ENCODE data around the gene COL16A1.

COL16A1 gene

DNA sequence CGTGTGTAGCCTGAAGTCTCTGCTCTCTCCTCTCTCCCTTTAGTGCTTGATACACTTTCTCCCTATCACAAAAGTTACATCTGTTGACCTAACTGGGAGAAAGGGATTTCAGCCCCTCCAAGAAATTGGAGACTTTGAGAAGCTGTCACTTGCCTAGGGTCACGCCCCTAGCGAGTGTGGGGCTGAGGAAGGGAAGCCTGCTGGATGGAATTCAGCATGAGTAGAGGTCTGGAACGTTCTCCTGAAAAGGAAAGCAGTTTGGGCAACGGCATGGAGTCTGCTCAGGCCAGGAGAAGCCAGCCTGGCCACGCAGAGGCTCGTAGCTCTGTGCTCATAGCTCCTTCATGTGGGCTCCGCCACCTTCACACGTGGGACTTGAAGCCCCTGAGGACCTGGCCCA, 22.4 kb downstream of the COL16A1 start:
- no peak for DNase-seq

DNA sequence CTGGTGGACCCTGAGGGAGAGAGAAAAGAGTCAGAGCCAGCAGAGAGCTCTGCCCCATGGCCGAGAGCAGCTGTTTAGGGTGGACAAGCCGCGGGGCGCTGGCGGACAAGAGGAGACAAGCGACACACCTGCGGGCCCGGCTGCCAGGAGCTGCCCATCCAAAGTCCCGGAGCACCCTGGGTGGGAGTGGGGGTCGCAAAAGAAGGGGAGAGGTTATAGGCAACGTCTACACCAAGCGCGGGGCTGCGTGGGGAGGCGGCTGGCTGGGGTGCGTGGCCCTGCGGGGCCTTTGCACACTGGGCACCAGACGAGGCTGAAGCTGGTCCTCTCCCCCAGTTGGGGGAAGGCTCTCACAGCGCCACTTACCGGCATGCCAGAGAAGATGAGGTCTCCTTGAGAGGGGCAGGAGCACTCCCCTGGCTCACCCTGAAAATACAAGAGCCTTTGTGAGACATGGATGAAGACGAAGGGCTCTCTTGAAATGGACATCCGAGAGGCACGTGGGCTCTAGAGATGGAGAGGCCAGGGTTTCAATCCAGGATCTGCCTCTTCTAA, 24.1 kb downstream of the COL16A1 start:
- DNase-seq: no peak

DNA sequence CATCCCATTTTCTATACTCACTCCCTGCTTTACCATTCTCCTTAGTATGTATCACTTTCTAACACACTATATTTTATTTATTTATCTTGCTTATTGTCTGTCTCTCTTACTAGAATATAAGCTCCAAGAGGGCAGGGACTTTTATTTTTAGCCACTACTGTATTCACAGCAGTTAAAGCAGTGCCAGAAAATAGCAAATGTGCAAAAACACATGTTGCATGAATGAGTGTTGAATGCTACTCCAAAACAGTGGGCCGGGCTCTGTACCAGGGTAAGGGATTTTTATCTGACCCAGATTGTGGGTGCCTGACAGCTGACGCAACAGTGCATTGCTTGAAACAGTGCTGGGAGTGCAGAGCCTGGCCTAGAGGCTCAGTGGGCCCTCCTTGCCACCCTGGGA, 24.7 kb downstream of the COL16A1 start:
- no peak for DNase-seq

DNA sequence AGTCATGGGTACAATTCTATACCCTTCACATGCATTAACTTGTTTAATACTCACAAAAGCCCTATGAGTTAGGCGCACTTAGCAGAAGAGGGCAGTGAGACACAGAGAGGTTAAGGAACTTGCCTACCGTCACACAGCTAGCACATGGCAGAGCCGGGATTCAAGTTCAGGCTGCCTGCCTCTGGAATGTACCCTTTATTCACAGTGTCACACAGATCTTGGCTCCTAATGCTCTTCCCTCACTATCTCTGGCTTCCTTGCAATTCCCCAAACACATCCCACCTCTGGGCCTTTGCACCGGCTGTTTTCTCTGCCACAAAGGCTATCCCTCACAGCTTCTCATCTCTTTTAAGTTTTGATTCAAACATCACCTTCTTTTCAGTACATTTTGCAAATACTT, 25.1 kb downstream of the COL16A1 start:
- DNase-seq: no peak

DNA sequence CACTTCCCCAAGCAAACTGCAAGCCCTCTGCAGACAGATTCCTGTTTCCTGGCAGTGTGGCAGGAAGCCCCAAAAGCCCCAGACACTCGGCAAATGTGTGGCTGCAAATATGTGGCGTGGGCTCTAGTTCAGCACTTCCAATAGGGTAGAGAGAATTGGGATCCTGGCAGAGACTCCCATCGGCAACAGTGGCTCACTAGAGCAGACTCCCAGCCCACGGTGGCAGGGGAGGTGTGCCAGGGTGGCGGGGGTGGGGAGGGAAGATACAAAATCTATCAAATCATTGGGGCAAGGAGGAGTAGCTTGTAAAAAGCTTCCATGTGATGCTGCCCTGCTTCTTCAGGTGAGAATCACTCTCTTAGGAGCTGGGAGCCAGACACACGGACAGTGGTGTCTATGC, 25.9 kb downstream of the COL16A1 start:
- no peak for DNase-seq

DNA sequence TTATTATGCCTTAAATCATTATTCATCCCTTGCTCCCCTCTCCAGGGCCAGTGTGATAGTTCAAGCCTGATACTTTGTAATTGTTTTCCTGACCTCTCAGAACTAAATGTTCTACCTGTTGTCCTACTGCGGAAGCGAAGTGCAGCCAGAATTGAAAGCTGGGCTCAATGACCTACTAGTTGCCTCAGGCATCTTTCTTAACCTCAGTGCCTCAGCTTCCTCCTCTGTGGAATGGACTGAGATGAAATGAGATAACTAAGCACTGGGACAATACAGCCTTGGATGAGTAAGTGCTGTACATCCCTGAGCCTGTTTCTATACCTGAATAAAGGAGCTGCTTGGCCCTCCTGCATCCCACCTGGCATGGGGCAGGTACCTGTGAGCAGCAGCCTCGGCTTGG, 26.4 kb downstream of the COL16A1 start:
- no peak for DNase-seq

DNA sequence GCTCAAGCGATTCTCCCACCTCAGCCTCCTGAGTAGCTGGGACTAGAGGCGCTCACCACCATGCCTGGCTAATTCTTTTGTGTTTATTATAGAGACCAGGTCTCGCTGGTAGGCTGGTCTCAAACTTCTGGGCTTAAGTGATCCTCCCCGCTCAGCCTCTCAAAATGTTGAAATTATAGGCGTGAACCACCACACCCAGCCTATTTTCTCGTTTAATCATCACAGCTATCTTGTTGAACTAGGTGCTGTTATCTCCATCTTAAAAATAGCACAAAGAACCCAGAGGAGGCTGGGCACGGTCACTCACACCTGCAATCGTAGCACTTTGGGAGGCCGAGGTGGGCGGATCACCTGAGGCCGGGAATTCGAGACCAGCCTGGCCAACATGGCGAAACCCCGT, 28.1 kb downstream of the COL16A1 start:
- DNase-seq: no peak

DNA sequence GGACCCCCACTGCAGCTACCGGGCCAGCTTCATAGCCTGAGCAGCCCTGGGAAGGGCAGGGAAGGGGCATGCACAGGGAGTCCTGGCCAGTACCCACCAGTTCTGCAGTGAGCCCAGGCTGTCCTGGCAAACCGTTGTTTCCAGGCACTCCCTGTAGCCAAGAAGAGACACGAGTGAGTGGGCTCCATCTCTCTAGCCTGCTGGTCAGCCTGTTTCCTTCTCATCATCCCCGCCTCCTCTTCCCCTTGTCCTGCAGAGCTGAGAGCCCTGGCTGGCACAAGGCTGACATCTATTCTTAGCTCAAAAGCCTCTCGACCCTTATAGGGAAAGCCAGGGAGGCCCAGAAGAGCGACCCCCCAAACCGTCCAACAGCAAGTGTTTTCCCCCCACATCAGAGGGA, 28.7 kb downstream of the COL16A1 start:
- no peak for DNase-seq

DNA sequence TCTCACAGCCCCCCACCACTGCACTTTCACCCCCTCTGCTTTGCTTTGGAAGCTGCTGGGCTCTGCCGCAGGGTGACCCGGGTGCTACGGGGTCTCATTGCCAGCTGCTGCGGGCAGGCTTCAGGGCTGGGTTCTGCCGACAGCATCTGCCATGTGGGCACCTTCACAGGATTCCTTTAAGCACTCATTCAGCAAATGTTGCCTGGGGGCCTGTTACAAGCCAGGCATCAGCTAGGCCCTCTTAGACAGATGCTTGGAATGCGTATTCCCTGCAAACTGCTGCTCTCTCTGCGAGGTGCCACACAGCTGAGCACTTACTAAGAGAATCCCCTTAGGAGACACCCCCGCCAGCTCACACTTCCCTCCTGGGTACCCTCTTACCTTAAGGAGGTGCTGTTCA, 29.2 kb downstream of the COL16A1 start:
- DNase-seq: no peak

DNA sequence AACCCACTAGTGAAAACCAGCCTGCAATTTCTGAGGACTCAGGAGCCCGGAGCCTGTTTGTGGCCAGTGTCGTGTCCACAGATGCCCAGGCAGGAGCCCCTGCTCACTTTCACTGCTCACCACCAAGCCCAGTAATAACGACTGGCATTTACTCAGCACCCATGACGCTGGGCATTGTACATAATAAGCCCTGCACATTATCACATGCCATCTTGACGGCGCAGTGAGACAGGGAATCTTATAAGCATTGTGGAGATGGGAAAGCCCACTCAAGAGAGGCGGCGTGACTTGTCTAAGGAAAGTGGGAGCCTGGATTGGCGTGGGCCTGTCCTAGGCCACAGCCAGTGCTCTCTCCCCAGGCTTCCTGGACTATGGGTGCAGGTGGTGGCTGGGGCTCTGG, 30.4 kb downstream of the COL16A1 start:
- no peak for DNase-seq

DNA sequence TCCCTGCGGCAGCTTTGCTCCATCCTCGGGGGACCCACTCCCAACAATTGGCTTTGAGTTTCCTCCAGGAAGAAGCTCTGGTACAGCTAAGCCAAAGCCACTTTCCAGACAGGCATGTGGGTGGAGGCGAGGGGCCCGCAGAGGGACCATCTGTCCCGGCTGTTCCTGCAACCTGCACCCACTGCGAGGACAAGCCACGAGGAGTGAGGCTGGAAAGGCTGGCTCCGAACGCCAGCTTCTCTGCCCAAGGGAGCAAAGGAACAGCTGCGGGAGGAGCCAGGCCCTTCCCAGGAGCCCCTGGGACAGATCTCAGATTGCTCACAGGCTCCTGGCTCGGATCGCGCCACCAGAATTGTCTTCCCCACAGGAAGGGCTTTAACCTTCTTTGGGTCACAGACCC, 30.8 kb downstream of the COL16A1 start:
- DNase-seq: no peak

DNA sequence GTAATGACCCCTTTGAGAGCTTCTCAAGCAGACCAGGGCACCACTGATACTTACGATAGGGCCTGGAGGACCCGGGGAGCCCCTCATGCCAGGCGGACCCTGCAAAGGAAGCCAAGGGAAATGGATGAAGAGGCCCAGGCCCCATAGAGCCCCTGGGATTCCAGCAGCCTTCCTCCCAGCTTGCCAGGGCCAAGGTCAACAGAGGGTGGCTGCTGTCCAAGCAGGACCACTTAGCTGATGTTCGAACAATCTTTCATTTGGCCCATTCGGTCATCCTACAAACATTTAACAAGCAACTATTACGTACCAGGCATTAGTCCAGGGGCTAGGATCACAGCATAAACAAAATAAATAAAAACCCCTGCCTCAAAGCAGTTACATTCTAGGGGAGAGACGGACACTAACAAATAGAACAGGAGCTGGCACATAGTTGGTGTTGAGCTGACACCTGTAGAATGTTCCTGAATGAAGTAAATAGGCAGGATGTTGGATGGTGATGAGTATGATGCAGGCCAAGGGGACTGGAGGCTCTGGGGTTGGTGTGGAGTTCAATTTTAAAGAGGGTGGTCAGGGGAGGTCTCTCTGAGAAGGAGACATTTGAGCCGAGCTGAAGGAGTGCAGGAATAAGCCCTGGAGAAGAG, 32.1 kb downstream of the COL16A1 start:
- no peak for DNase-seq

DNA sequence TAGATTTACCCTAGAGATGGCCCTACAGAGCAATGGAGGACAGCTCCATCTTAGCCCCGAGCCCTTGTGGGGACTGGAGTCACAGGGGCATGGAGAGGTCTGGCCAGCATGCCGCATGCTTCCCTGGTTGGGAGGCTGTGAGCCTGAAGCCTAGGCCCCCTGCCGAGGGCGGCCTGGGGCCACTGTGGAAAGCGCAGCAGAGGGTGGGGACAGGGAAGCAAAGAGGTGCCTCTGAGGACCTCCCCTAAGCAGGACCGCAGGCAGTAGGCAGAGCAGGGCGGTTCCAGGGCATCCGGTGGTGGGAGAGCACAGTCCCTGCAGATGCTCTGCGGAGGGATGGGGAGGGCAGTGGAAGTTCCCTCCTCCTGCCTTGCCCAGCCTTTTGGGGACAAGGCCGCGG, 32.7 kb downstream of the COL16A1 start:
- DNase-seq: no peak

DNA sequence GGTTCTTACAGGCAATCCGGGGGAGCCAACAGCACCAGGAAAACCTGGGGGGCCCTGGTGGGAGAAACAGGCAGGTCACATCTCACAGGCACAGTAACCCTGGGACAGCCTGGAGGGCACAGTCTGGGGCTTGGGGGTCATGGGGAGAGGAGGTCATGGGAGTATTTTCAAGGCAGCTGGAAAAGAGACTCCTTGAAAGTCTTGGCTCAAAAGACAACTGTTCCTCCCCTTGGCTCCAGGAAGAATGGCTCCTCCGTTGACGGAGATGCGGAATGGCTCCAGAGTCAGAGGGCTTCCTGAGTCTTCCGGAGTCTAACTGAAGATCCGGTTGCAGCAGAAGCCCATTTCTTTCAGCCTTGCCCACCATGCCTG, 33.2 kb downstream of the COL16A1 start:
- DNase-seq: no peak

DNA sequence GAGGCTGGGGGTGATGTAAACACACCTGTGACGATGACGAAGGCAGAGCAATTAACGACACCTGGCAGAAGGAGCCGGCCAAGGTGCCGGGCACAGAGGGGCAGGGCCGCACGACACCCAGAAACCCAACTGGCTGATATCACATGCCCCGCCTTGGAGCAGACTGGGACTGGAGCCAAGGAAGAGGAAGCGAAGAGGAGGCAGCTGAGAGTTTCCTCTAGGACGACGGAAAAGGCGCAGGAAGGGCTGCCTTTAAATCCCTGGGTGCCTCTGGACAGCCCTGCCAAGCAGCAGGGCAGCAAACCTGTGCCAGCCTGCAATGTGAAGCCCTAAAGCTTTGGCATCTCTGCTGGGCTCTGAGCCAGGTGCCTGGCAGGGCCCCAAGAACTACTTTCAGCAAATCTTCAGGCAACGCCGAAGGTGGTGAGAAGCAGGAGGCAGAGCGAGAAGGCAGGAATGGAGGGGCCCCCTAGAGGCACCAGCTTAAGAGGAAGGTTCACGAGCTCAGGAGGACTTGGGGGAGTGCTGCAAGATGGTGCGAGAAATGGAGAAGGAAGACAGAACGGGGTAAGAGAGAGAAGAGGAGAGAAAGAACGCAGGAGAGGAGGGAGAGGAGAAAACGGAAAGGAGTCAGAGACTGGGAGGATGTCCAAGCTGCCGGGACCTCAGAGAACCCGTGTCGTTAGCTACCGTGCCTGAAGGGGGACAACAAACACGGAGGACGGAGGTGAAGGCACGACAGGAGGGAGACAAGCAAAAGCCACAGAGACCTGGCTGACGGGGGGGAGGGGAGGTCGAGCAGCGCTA, 33.8 kb downstream of the COL16A1 start:
- peak; percentile 18 for DNase-seq

DNA sequence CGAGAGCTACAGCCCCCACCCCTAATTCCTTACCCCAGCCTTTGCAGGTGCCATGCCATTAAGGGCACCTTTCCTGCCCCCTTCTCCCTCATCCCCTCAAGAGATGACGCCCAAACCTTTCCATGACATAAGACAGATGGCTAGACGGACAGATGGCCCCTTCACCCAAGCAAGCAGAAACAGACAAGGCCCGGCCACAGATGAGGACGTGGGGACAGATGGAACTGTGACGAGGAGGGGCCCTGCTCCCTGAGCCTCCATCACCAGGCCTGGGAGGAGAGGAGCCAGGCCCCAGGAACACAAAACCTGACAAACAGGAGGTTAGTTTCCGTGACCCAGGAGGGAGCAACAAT, 34.4 kb downstream of the COL16A1 start:
- no peak for DNase-seq

DNA sequence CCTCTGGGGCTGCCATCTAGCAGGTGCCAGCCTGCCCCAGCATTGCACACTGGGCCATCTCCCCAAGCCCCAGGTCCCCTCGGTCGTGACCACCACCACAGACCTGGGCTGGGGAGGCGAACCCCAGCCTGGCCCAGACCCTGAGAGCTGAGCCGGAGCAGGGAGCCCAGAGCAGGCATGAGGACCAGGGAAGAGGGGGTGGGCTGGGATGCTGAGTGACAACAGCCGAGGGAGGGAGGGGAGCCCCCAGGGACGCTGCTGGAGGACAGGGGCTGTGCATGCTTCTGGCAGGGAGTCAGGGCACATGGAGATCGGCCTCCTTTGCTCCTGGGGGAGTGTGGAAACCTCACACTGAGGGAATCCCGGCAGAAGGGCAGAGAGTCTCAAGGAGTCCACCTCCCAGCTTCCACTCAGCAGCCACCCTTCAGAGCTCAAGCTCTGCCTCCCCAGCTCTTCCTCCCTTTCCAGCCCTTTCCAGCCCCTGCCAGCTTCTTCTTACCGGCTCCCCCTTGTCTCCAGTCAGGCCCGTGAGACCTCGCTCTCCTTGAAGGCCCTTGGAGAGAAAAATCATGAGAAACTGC, 35.4 kb downstream of the COL16A1 start:
- no peak for DNase-seq

DNA sequence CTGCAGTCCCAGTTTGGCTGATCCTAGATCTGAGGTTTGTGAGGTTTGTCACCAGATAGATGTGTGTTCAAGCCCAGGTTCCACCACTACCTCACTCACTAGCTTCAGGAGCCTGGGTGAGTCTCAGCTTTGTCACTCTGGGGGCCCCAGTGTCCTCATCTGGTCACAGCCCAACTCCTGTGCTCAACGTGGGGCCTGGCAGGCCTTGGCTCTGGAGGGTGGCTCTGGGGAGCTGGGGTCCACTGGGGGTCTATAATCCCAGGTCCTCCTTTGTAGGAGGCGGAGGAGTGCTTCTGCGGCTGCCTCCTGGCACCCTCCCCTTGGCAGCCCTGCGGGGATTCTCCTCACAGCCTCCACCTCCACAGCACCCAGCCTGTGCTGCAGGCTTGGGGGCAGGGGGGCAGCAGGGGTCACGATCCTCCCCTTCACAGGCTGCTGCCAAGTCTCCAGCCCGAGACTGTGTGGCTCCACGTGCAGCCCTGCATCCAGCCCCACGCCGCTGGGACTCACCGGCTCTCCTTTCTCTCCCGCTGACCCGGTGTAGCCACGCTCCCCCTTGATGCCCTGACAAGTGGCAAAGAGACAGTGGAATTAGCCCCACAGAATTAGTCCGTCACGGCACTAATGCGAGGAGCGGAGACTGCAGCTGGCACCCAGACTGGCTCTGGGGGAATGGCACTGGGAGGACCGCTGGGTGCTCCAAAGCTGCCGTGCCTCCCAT, 36.6 kb downstream of the COL16A1 start:
- no peak for DNase-seq

DNA sequence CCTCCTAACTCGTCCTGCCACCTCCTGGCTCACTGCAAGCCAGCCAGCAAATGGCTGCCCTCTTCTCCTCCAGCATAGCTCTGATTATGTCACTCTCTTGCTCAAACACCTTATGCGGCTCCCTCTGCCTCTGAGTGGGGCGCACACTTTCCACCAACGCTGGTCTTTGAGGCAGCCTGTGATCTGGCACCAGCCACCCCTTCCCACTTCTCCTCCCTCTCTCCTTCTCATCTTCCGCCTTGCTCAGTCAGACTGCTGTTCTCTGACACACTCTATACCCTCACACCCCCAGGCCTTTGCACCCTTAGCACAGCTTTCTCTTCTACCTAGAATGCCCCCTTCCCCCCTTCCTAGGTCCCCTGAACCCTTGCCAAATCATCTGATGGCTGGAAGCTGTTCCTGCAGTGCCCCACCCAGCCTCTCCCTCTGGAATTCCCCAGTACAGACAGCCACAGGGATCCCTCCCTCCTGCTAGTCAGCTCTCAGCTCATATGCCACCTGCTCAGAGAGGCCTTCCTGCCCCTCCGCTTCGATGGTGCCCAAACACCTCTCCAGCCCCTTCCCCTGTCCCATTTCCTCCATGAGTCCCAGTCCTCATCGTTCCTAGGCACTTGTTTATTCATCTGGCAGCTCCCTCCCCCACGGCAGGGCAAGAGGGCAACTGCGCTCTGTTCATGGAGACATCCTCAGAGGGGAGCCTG, 37.4 kb downstream of the COL16A1 start:
- no peak for DNase-seq

DNA sequence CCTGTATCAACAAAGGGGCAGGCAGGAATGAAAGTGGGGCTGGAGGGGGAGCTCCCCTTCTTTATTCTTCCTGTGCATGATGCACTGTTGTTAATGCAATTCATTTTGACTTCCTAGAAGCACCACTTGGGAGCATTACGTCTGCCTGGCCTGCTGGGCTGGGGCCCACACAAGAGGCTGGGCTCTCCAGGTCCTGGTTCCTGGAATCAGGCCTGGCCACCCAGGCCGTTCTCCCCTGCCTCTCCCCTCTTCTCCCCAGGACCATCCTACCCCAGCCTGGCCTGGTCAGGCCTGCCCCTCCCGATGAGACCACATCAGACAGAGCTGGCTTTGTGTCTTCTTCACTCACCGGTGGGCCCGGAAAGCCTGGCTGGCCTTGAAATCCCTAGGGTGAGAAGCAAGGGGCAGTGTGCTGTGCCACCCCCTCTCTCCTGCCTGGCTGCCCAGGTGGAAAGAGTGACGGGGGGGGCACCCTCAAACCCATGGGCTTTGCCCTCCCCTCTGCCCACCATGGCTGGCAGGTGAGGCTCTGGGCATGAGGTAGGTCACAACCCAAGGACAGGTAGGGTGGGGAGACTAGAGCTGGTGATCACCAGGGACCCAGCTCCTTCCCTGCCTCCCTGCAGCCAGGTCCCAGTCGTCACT, 38.5 kb downstream of the COL16A1 start:
- no peak for DNase-seq

DNA sequence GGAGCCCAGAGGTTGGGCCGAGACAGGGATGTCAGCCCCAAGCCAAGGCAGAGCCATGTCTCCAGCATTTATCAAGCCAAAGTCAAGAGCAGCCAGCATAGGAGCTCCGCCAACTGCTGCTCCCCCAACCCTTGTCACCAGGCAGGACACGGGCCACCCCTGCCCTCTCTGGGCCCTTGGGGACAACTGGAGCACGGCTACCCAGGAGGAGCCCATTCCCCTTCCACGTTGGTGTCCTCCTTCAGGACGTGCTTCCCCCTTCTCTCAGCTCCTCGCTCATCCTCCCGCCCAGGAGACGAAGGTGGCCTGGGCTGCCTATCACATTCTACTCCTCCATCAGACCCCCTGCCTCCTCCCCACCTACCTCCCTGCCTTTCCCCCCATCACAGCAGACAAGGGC, 39.3 kb downstream of the COL16A1 start:
- DNase-seq: no peak

All from stimulated activated CD4-positive, alpha-beta T cell treated with anti-CD3 and anti-CD28 coated beads, Interleukin-15, amount 100 ng/mL, for 24 hours (primary cell).